Retinal pigment epithelial cell (primary cell): ENCODE data around the gene HHIP.

ENCODE experiments used
- DNase-seq: peaks from one replicate; pipeline ENCODE4 v3.0.0-alpha.2; 2010; ENCODE audit warnings: low read depth
- H3K4me3 ChIP-seq: 2 replicates; pipeline ENCODE4 v1.5.1; 2011; ENCODE audit warnings: mild to moderate bottlenecking, low read length, control low read depth, moderate library complexity
- CTCF ChIP-seq: conservative IDR thresholded peaks from 2 replicates; pipeline ENCODE4 v1.5.1; 2011; ENCODE audit warnings: low read depth, low read length, control low read depth, inconsistent platforms

The HHIP gene

DNA sequence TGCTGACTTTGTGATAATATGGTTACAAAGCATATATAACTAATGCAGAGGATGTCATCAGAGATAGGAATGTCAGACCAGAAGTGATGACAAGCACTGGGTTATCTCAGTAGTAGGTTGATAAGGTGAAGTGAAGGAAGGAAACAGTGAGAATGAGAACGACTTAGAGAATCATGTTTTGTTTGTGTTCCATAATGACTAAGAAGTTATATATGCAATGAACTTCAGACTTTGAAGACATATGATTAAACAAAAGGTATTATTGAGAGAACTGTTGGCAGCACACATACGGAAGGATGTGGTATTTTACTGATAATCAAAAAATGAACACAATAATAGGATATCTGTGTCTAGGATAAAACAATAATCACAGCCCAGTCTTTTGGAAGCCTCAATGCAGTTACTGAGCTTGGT lies 18.3 kb upstream of the HHIP start:
- no peak for DNase-seq
- H3K4me3 ChIP-seq: no peak overlapping the region
- no peak for TF ChIP-seq CTCF

DNA sequence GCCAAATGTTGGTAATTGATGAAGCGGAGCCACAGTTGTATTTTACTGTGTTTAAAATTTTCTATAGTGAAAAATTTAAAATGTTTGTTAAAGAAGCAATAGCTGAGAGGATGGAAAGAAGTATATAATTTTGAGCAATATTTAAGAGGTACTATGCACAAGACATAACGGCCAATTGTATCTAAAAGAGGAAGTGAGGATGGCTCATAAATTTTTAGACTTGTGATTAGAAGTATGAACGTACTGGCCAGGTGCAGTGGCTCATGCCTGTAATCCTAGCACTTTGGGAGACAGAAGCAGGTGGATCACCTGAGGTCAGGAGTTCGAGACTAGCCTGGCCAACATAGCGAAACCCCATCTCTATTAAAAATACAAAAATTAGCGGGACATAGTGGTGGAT lies 12.7 kb upstream of the HHIP start:
- no peak for TF ChIP-seq CTCF
- no peak overlapping the region for H3K4me3 ChIP-seq
- DNase-seq: no peak

- H3K4me3 ChIP-seq: no peak overlapping the region
- TF ChIP-seq CTCF: no peak
- DNase-seq: no peak
Observed at GRCh38 chr4:144634978-144635747, 10.8 kb upstream of the HHIP start.

DNA sequence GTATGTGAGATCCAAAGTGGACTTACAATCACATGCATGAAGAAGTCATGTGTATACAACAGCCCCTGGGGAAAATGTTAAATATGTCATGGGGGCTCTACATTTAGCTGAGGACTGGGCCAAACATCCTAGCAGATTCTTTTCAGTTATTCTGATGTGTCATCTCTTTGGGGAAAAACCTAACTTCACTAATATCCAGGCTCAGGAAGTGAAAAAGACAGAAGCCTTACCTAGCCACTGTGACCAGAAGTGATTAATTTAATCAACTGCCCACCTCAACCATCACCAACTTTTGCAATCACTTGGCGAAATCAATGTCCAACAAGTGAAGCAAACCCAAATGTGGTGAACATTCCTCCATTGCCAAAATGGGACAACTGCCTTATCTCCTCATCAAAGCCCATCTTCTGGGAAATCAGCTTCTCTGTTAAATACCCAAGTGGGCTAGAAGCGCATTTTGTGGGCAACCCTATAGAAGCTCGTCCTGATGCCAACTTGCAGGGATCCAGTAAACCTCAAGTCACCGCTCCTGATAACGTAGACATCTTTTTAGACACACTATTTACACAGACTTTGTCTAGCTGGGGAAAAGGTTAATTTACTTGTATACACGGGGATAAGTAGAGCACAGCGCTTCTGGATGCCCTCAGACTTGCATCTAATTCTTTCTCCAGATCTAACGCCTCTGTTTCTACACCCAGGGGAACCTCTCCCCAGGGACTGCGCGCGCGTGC lies 1.4 kb upstream of the HHIP start:
- no peak overlapping the region for H3K4me3 ChIP-seq
- no peak for DNase-seq
- TF ChIP-seq CTCF: no peak

DNA sequence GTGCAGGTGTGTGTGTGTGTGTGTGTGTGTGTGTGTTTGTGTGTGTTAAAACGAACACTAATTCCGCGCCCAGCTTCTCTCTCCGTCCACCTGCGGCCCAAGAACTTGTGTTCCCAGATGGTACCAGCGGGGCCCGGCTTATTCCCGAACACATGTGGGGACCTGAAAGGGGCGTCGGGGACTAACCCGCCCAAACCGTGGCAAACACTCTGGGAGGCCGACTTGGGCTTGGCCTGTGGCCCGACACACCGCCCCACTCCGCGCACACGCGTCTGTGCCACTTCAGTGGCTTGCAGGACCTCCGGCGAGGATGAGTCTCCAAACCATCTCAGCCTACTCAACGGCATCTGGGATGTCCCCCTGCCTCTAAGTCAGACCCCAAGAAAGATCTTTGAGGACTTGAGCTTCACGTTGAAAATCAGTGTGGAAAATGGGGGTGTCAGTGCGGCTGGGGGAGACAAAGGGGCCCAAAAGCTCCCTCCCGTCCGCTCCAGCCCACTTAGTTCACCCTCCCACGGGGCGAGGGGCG lies 790 bp upstream of the HHIP start:
- peak overlapping the region; percentile 37 for H3K4me3 ChIP-seq
- DNase-seq: no peak
- TF ChIP-seq CTCF: no peak

DNA sequence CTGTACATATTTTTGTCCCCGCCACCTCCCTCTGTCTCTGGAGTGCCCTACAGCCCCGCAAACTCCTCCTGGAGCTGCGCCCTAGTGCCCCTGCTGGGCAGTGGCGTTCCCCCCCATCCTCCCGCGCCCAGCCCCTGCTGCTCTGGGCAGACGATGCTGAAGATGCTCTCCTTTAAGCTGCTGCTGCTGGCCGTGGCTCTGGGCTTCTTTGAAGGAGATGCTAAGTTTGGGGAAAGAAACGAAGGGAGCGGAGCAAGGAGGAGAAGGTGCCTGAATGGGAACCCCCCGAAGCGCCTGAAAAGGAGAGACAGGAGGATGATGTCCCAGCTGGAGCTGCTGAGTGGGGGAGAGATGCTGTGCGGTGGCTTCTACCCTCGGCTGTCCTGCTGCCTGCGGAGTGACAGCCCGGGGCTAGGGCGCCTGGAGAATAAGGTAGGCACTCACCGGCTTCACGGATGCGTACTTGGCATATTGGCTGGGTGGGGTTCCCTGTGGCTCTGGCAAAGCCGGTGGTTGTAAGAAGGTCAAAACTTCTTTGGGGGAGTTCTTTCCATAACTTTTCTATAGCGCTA lies 653 bp downstream of the HHIP start:
- H3K4me3 ChIP-seq: peak overlapping the region; percentile 59
- peak; percentile 37 for TF ChIP-seq CTCF
- DNase-seq: no peak
